Measurements from ENCODE around the gene GRXCR2.
"Not testable (repeated sequence)": the region's sequence is repeated elsewhere in the genome, so short reads cannot be mapped to it uniquely, and the experiment has no call there.

GRXCR2 gene

DNA sequence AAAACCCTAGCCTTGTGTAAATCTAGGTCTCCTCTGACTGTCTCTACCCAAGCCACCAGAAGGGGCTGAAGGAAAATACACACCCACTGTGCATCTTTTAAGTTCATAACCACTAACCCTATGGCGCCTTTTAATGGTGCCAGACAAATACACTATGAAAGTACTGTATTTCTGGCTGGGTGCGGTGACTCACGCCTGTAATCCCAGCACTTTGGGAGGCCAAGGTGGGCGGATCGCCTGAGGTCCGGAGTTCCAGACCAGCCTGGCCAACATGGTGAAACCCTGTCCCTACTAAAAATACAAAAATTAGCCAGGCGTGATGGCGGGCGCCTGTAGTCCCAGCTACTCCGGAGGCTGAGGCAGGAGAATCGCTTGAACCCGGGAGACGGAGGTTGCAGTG is 36.6 kb downstream of the GRXCR2 start:
- H3K9me3 ChIP-seq (ENCODE audit: insufficient read depth, low read depth, low read length); H3K27ac ChIP-seq (ENCODE audit: low read depth, low read length); H3K9ac ChIP-seq (ENCODE audit: low read depth, low read length); H3K36me3 ChIP-seq (ENCODE audit: insufficient read depth, low read length); H3K4me1 ChIP-seq (ENCODE audit: insufficient read depth, low read length): not testable (repeated sequence)
- Histone ChIP-seq H3K4me3 (ENCODE audit: low read length) (peak overlapping the region; percentile 70; the same call in 1 of the 2 replicates), H3K27me3 (ENCODE audit: insufficient read depth, low read length) (peaks cover 22% of the 10 kb centered on the region)
- 96% methylated on average over 13 of the region's 13 CpGs for WGBS

- WGBS, result 79% methylated on average over 18 of the region's 18 CpGs
- Histone ChIP-seq H3K4me1 (ENCODE audit: insufficient read depth, low read length) (no peaks in the 10 kb centered on the region; the same call in 1 of the 2 replicates), H3K4me3 (ENCODE audit: low read length) (peak overlapping the region; percentile 70), H3K27me3 (ENCODE audit: insufficient read depth, low read length) (peaks cover 22% of the 10 kb centered on the region), H3K9ac (ENCODE audit: low read depth, low read length) (peak overlapping the region; percentile 65), H3K36me3 (ENCODE audit: insufficient read depth, low read length) (no peaks in the 10 kb centered on the region), H3K9me3 (ENCODE audit: insufficient read depth, low read depth, low read length) (no peaks in the 10 kb centered on the region), H3K27ac (ENCODE audit: low read depth, low read length) (no peak overlapping the region)
Observed at GRCh38 chr5:145835848-145836239, 37.0 kb downstream of the GRXCR2 start.

- WGBS, result 4% methylated on average over 70 of the region's 71 CpGs
- H3K9ac ChIP-seq (ENCODE audit: low read depth, low read length), result peak within 1 kb of the TSS; percentile 65
- H3K36me3 ChIP-seq (ENCODE audit: insufficient read depth, low read length), result no peaks in the 10 kb centered on the region
- H3K9me3 ChIP-seq (ENCODE audit: insufficient read depth, low read depth, low read length), result no peaks in the 10 kb centered on the region
- no peak within 1 kb of the TSS for H3K27ac ChIP-seq (ENCODE audit: low read depth, low read length)
- H3K4me1 ChIP-seq (ENCODE audit: insufficient read depth, low read length), result no peaks in the 10 kb centered on the region; the same call in 1 of the 2 replicates
- peak within 1 kb of the TSS; percentile 70 for H3K4me3 ChIP-seq (ENCODE audit: low read length)
- peaks cover 22% of the 10 kb centered on the region for H3K27me3 ChIP-seq (ENCODE audit: insufficient read depth, low read length)
Observed at GRCh38 chr5:145834917-145835847, 37.6 kb downstream of the GRXCR2 start, which contains the start of gene PRELID2. PRELID2 (minus strand) TSS chr5:145835342; CDS start chr5:145835251, 91 bp downstream.

GRCh38 chr5:145834554-145834916 is 38.3 kb downstream of the GRXCR2 start:
- H3K4me1 ChIP-seq (ENCODE audit: insufficient read depth, low read length), result no peaks in the 10 kb centered on the region; the same call in 1 of the 2 replicates
- H3K9ac ChIP-seq (ENCODE audit: low read depth, low read length), result peak overlapping the region; percentile 51; the same call in 1 of the 2 replicates
- H3K27me3 ChIP-seq (ENCODE audit: insufficient read depth, low read length), result peaks cover 22% of the 10 kb centered on the region
- H3K9me3 ChIP-seq (ENCODE audit: insufficient read depth, low read depth, low read length), result no peaks in the 10 kb centered on the region
- no peaks in the 10 kb centered on the region for H3K36me3 ChIP-seq (ENCODE audit: insufficient read depth, low read length)
- H3K27ac ChIP-seq (ENCODE audit: low read depth, low read length), result no peak overlapping the region
- H3K4me3 ChIP-seq (ENCODE audit: low read length), result peak overlapping the region; percentile 70
- 40% methylated on average over 10 of the region's 10 CpGs for WGBS

DNA sequence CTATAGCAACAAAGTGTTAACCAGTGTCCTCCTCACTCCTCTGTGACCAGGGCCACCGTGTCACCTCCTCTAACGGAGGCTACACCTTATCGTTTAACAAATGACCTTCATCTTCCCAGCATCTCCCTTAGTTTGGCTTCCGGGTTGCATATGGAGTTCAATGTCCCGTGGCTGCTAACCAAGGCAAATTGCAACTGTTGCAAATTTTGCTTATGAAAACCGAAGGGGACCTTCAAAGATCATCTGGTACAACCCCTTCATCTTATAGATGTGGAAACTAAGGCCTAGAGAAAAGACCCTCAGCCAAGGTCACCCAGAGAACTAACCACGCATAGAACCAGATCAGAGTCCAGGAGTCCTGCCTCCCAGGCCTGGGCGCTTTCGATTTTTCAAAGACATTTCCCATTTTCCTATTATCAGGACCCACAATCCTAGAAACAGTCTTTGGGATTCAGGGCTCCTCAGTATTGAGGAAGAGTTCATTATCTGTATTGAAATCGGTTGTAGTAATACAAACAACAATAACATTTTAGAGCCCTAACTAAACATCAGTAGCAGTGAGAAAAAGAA is 39.1 kb downstream of the GRXCR2 start:
- 82% methylated on average over 9 of the region's 10 CpGs for WGBS
- Histone ChIP-seq H3K4me1 (ENCODE audit: insufficient read depth, low read length) (no peaks in the 10 kb centered on the region; the same call in 1 of the 2 replicates), H3K9ac (ENCODE audit: low read depth, low read length) (no peak overlapping the region), H3K36me3 (ENCODE audit: insufficient read depth, low read length) (no peaks in the 10 kb centered on the region), H3K27ac (ENCODE audit: low read depth, low read length) (no peak overlapping the region), H3K9me3 (ENCODE audit: insufficient read depth, low read depth, low read length) (no peaks in the 10 kb centered on the region), H3K4me3 (ENCODE audit: low read length) (no peak overlapping the region), H3K27me3 (ENCODE audit: insufficient read depth, low read length) (peaks cover 22% of the 10 kb centered on the region)

DNA sequence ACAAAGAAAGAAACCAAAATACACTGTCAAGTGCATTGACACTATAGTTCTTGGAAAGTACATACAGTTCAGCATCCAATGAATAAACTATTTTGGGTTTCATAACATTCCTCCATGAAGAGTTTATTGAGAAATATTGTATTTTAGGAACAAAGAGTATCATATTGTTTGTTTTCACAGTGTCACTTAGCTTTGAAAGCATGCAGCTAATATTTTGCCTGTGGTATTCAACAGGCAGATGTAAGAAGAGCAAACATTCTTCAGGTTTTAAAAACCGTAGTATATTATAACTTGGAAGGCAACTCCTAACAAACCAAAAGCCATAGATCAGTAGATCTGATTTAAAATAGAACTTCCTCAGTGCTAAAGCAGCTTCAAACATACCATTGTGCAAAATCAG is 42.2 kb downstream of the GRXCR2 start:
- Histone ChIP-seq H3K9me3 (ENCODE audit: insufficient read depth, low read depth, low read length) (no peaks in the 10 kb centered on the region), H3K4me1 (ENCODE audit: insufficient read depth, low read length) (no peaks in the 10 kb centered on the region; the same call in 1 of the 2 replicates), H3K4me3 (ENCODE audit: low read length) (no peak overlapping the region), H3K9ac (ENCODE audit: low read depth, low read length) (no peak overlapping the region), H3K27ac (ENCODE audit: low read depth, low read length) (no peak overlapping the region), H3K27me3 (ENCODE audit: insufficient read depth, low read length) (peaks cover 16% of the 10 kb centered on the region), H3K36me3 (ENCODE audit: insufficient read depth, low read length) (no peaks in the 10 kb centered on the region)
- 100% methylated on average over 1 of the region's 1 CpG for WGBS

- Histone ChIP-seq H3K9ac (ENCODE audit: low read depth, low read length) (no peak overlapping the region), H3K27me3 (ENCODE audit: insufficient read depth, low read length) (peaks cover 11% of the 10 kb centered on the region), H3K9me3 (ENCODE audit: insufficient read depth, low read depth, low read length) (no peaks in the 10 kb centered on the region), H3K4me1 (ENCODE audit: insufficient read depth, low read length) (no peaks in the 10 kb centered on the region), H3K36me3 (ENCODE audit: insufficient read depth, low read length) (no peaks in the 10 kb centered on the region), H3K4me3 (ENCODE audit: low read length) (no peak overlapping the region), H3K27ac (ENCODE audit: low read depth, low read length) (no peak overlapping the region)
Observed at GRCh38 chr5:145829708-145830361, 43.0 kb downstream of the GRXCR2 start.

GRCh38 chr5:145826895-145827674 is 45.7 kb downstream of the GRXCR2 start:
- Histone ChIP-seq H3K4me3 (ENCODE audit: low read length) (no peak overlapping the region), H3K9me3 (ENCODE audit: insufficient read depth, low read depth, low read length) (no peaks in the 10 kb centered on the region), H3K9ac (ENCODE audit: low read depth, low read length) (no peak overlapping the region), H3K4me1 (ENCODE audit: insufficient read depth, low read length) (no peaks in the 10 kb centered on the region), H3K27me3 (ENCODE audit: insufficient read depth, low read length) (no peaks in the 10 kb centered on the region), H3K36me3 (ENCODE audit: insufficient read depth, low read length) (no peaks in the 10 kb centered on the region), H3K27ac (ENCODE audit: low read depth, low read length) (no peak overlapping the region)
- 94% methylated on average over 8 of the region's 8 CpGs for whole genome bisulfite sequencing

GRCh38 chr5:145825751-145826180 is 47.0 kb downstream of the GRXCR2 start:
- no peak overlapping the region for H3K4me3 ChIP-seq (ENCODE audit: low read length)
- 96% methylated on average over 2 of the region's 3 CpGs for WGBS
- H3K27ac ChIP-seq (ENCODE audit: low read depth, low read length), result no peak overlapping the region
- no peaks in the 10 kb centered on the region for H3K36me3 ChIP-seq (ENCODE audit: insufficient read depth, low read length)
- H3K4me1 ChIP-seq (ENCODE audit: insufficient read depth, low read length), result no peaks in the 10 kb centered on the region
- no peak overlapping the region for H3K9ac ChIP-seq (ENCODE audit: low read depth, low read length)
- no peaks in the 10 kb centered on the region for H3K9me3 ChIP-seq (ENCODE audit: insufficient read depth, low read depth, low read length)
- no peaks in the 10 kb centered on the region for H3K27me3 ChIP-seq (ENCODE audit: insufficient read depth, low read length)

GRCh38 chr5:145824040-145824439 is 48.8 kb downstream of the GRXCR2 start:
- H3K9ac ChIP-seq (ENCODE audit: low read depth, low read length), result no peak overlapping the region
- H3K27me3 ChIP-seq (ENCODE audit: insufficient read depth, low read length), result no peaks in the 10 kb centered on the region
- H3K36me3 ChIP-seq (ENCODE audit: insufficient read depth, low read length), result no peaks in the 10 kb centered on the region
- H3K27ac ChIP-seq (ENCODE audit: low read depth, low read length), result no peak overlapping the region
- H3K9me3 ChIP-seq (ENCODE audit: insufficient read depth, low read depth, low read length), result no peaks in the 10 kb centered on the region
- H3K4me3 ChIP-seq (ENCODE audit: low read length), result no peak overlapping the region
- 90% methylated on average over 4 of the region's 4 CpGs for WGBS
- no peaks in the 10 kb centered on the region for H3K4me1 ChIP-seq (ENCODE audit: insufficient read depth, low read length)

Data from HUES64 (cell line).